ENCODE data around the gene BACH2. TPM values are rescaled to one million over a fixed set of nuclear protein-coding genes. Genes with fewer than 3 reads are reported as not detected.

Gene BACH2
- total and polyA plus RNA-seq, 2 experiments from 2014 or later: 1.6 to 5.7 TPM

GRCh38 chr6:90156861-90157260, 139.8 kb downstream of the BACH2 start (continued):
- TF ChIP-seq, protein P1, sequence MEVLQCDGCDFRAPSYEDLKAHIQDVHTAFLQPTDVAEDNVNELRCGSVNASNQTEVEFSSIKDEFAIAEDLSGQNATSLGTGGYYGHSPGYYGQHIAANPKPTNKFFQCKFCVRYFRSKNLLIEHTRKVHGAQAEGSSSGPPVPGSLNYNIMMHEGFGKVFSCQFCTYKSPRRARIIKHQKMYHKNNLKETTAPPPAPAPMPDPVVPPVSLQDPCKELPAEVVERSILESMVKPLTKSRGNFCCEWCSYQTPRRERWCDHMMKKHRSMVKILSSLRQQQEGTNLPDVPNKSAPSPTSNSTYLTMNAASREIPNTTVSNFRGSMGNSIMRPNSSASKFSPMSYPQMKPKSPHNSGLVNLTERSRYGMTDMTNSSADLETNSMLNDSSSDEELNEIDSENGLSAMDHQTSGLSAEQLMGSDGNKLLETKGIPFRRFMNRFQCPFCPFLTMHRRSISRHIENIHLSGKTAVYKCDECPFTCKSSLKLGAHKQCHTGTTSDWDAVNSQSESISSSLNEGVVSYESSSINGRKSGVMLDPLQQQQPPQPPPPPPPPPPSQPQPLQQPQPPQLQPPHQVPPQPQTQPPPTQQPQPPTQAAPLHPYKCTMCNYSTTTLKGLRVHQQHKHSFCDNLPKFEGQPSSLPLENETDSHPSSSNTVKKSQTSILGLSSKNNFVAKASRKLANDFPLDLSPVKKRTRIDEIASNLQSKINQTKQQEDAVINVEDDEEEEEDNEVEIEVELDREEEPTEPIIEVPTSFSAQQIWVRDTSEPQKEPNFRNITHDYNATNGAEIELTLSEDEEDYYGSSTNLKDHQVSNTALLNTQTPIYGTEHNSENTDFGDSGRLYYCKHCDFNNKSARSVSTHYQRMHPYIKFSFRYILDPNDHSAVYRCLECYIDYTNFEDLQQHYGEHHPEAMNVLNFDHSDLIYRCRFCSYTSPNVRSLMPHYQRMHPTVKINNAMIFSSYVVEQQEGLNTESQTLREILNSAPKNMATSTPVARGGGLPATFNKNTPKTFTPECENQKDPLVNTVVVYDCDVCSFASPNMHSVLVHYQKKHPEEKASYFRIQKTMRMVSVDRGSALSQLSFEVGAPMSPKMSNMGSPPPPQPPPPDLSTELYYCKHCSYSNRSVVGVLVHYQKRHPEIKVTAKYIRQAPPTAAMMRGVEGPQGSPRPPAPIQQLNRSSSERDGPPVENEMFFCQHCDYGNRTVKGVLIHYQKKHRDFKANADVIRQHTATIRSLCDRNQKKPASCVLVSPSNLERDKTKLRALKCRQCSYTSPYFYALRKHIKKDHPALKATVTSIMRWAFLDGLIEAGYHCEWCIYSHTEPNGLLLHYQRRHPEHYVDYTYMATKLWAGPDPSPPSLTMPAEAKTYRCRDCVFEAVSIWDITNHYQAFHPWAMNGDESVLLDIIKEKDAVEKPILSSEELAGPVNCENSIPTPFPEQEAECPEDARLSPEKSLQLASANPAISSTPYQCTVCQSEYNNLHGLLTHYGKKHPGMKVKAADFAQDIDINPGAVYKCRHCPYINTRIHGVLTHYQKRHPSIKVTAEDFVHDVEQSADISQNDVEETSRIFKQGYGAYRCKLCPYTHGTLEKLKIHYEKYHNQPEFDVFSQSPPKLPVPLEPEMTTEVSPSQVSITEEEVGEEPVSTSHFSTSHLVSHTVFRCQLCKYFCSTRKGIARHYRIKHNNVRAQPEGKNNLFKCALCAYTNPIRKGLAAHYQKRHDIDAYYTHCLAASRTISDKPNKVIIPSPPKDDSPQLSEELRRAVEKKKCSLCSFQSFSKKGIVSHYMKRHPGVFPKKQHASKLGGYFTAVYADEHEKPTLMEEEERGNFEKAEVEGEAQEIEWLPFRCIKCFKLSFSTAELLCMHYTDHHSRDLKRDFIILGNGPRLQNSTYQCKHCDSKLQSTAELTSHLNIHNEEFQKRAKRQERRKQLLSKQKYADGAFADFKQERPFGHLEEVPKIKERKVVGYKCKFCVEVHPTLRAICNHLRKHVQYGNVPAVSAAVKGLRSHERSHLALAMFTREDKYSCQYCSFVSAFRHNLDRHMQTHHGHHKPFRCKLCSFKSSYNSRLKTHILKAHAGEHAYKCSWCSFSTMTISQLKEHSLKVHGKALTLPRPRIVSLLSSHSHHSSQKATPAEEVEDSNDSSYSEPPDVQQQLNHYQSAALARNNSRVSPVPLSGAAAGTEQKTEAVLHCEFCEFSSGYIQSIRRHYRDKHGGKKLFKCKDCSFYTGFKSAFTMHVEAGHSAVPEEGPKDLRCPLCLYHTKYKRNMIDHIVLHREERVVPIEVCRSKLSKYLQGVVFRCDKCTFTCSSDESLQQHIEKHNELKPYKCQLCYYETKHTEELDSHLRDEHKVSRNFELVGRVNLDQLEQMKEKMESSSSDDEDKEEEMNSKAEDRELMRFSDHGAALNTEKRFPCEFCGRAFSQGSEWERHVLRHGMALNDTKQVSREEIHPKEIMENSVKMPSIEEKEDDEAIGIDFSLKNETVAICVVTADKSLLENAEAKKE (CRISPR knock-in tag; IDR thresholded peaks at IDR 0.05): no peak

- no peaks in the 10 kb centered on the region for H3K79me2 ChIP-seq (replicated peaks; ENCODE audit: insufficient read depth)
- Mint-ChIP-seq H3K27me3 (ENCODE audit: insufficient read depth, low read depth, poor library complexity) (no peaks in the 10 kb centered on the region), H3K4me3 (no peak overlapping the region), H3K4me1 (peaks cover 7% of the 10 kb centered on the region; the same call in 2 of the 3 replicates), H3K27ac (no peak overlapping the region), H3K9me3 (no peaks in the 10 kb centered on the region), H3K36me3 (ENCODE audit: low read depth) (no peaks in the 10 kb centered on the region)
- no peak overlapping the region for H3K4me2 ChIP-seq
- H3K36me3 ChIP-seq (ENCODE audit: insufficient read depth): no peaks in the 10 kb centered on the region
- H2AFZ ChIP-seq: no peak overlapping the region
- no peak overlapping the region for H3K27ac ChIP-seq (ENCODE audit: low read depth)
- H3F3A ChIP-seq (replicated peaks; ENCODE audit: low read depth): no peaks in the 10 kb centered on the region
- DNase-seq (ENCODE audit: low spot score): no peak
- H3K9me2 ChIP-seq (ENCODE audit: insufficient read depth): 0 out of 2 replicates have a peak, but pooled peaks cover 4% of the 10 kb centered on the region
- H3K4me1 ChIP-seq (ENCODE audit: insufficient read depth): no peaks in the 10 kb centered on the region; the same call in 1 of the 2 replicates
- ATAC-seq: no peak
- no peaks in the 10 kb centered on the region for H4K20me1 ChIP-seq (replicated peaks; ENCODE audit: insufficient read depth)
- TF ChIP-seq, protein P2, sequence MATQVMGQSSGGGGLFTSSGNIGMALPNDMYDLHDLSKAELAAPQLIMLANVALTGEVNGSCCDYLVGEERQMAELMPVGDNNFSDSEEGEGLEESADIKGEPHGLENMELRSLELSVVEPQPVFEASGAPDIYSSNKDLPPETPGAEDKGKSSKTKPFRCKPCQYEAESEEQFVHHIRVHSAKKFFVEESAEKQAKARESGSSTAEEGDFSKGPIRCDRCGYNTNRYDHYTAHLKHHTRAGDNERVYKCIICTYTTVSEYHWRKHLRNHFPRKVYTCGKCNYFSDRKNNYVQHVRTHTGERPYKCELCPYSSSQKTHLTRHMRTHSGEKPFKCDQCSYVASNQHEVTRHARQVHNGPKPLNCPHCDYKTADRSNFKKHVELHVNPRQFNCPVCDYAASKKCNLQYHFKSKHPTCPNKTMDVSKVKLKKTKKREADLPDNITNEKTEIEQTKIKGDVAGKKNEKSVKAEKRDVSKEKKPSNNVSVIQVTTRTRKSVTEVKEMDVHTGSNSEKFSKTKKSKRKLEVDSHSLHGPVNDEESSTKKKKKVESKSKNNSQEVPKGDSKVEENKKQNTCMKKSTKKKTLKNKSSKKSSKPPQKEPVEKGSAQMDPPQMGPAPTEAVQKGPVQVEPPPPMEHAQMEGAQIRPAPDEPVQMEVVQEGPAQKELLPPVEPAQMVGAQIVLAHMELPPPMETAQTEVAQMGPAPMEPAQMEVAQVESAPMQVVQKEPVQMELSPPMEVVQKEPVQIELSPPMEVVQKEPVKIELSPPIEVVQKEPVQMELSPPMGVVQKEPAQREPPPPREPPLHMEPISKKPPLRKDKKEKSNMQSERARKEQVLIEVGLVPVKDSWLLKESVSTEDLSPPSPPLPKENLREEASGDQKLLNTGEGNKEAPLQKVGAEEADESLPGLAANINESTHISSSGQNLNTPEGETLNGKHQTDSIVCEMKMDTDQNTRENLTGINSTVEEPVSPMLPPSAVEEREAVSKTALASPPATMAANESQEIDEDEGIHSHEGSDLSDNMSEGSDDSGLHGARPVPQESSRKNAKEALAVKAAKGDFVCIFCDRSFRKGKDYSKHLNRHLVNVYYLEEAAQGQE (IDR thresholded peaks at IDR 0.05; ENCODE audit: unreplicated experiment): no peak
- TF ChIP-seq, protein P3, sequence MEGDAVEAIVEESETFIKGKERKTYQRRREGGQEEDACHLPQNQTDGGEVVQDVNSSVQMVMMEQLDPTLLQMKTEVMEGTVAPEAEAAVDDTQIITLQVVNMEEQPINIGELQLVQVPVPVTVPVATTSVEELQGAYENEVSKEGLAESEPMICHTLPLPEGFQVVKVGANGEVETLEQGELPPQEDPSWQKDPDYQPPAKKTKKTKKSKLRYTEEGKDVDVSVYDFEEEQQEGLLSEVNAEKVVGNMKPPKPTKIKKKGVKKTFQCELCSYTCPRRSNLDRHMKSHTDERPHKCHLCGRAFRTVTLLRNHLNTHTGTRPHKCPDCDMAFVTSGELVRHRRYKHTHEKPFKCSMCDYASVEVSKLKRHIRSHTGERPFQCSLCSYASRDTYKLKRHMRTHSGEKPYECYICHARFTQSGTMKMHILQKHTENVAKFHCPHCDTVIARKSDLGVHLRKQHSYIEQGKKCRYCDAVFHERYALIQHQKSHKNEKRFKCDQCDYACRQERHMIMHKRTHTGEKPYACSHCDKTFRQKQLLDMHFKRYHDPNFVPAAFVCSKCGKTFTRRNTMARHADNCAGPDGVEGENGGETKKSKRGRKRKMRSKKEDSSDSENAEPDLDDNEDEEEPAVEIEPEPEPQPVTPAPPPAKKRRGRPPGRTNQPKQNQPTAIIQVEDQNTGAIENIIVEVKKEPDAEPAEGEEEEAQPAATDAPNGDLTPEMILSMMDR (conservative IDR thresholded peaks at IDR 0.05; ENCODE audit: low read depth in 2 of 2): no peak
- TF ChIP-seq EZH2 (IDR thresholded peaks at IDR 0.05; ENCODE audit: low read depth, unreplicated experiment) (no peak), ZNF114 (CRISPR knock-in tag; IDR thresholded peaks at IDR 0.05) (no peak), POLR2AphosphoS5 (IDR thresholded peaks at IDR 0.05; ENCODE audit: low read depth) (no peak), EZH2phosphoT487 (IDR thresholded peaks at IDR 0.05; ENCODE audit: unreplicated experiment) (no peak)
- H3K4me3 ChIP-seq: no peak overlapping the region
- no peaks in the 10 kb centered on the region for H3K27me3 ChIP-seq (ENCODE audit: insufficient read depth)
Measured at GRCh38 chr6:90154755-90155470, 141.7 kb downstream of the BACH2 start.

Measured in GM23338 (cell line).